K562 (cell line): Measurements from ENCODE around the gene SLPI. TPM values are rescaled to one million over a fixed set of nuclear protein-coding genes. Genes with fewer than 3 reads are reported as not detected.

Experiments used
- ATAC-seq: fragments of 200-7000 bp; cut with Tn5 transposase; 3 replicates; pipeline ENCODE4 v1.9.1; 2020; ENCODE audit warnings: moderate library complexity
- BruUV-seq: library from RNA; stranded (reverse); fragments of 400-500 nt; replicated peaks from 2 replicates; lab custom pipeline; 2021; lab: Mats Ljungman, UMichigan
- CTCF ChIA-PET: fragments of 300-600 bp; formaldehyde crosslinking; extraction: SDS; loops from one replicate; lab custom pipeline; 2021; ENCODE audit warnings: low intra/inter-chr PET ratio; lab: Yijun Ruan, JAX
- POLR2A ChIA-PET: fragments of 300-600, 350-650 bp; sonication (Branson Sonifier 250); formaldehyde crosslinking; extraction: SDS; loops from one replicate; lab custom pipeline; 2021; ENCODE audit warnings: antibody characterized with exemption, inconsistent platforms; lab: Yijun Ruan, JAX
- DNase-seq, 4 experiments: peaks; one replicate each; pipeline versions ENCODE4 v3.0.0 to v3.0.0-alpha.2; 2011 to 2018; ENCODE audit warnings: low spot score in 3 of 4, mixed read lengths in 3 of 4; ENCODE audit errors: extremely low read depth in 1 of 4
- FAIRE-seq: peaks from 2 replicates; lab custom pipeline; 2011; peaks lifted over from hg19 to GRCh38; lab: Jason Lieb, UNC
- H2AFZ ChIP-seq: 2 replicates; pipeline ENCODE4 v1.6.0; 2011; ENCODE audit warnings: low read depth, low read length, control low read depth, inconsistent platforms
- H3K27ac ChIP-seq: fragments of 200-600 bp; 3 replicates; pipeline ENCODE4 v1.8.0; 2011; ENCODE audit warnings: low read depth, mild to moderate bottlenecking, control low read depth, inconsistent platforms, low read length, moderate library complexity, mixed read lengths; ENCODE audit errors: extremely low read depth
- H3K27me3 ChIP-seq, 2 experiments: fragments of 300-600 bp in 1 of 2; 2 replicates in 1 of 2; 3 replicates in 1 of 2; pipeline versions ENCODE4 v1.6.0 to v1.8.0; 2011; ENCODE audit warnings: inconsistent platforms in 2 of 2, low read length in 2 of 2, mild to moderate bottlenecking in 1 of 2, mixed read lengths in 1 of 2, moderate library complexity in 1 of 2; ENCODE audit not compliant: control insufficient read depth in 2 of 2, insufficient read depth in 2 of 2
- H3K36me3 ChIP-seq: fragments of 300-600 bp; 3 replicates; pipeline ENCODE4 v1.8.0; 2011; ENCODE audit warnings: mild to moderate bottlenecking, low read length, inconsistent platforms; ENCODE audit not compliant: control insufficient read depth, insufficient read depth
- H3K4me1 ChIP-seq, 2 experiments: fragments of 200-600 bp in 1 of 2; replicated peaks in 1 of 2; 2 replicates in 1 of 2; 3 replicates in 1 of 2; pipeline versions ENCODE4 v1.5.1 to v1.8.0; 2011; ENCODE audit warnings: inconsistent platforms in 2 of 2, low read length in 2 of 2, mild to moderate bottlenecking in 1 of 2, mixed read lengths in 1 of 2, moderate library complexity in 1 of 2; ENCODE audit not compliant: control insufficient read depth in 2 of 2, insufficient read depth in 2 of 2
- H3K4me2 ChIP-seq: 2 replicates; pipeline ENCODE4 v1.6.1; 2011; ENCODE audit warnings: low read length, control low read depth, inconsistent platforms, mixed read lengths; ENCODE audit not compliant: insufficient read depth
- H3K4me3 ChIP-seq: fragments of 200-600 bp; sonication (generic), shearing (Covaris generic); 2 replicates; pipeline ENCODE4 v1.5.1; 2016; ENCODE audit warnings: control low read depth, inconsistent platforms
- H3K79me2 ChIP-seq: fragments of 200-600 bp; 3 replicates; pipeline ENCODE4 v1.8.0; 2011; ENCODE audit warnings: low read length, inconsistent platforms; ENCODE audit not compliant: control insufficient read depth, insufficient read depth
- H3K9ac ChIP-seq, 2 experiments: 2 replicates each; pipeline versions ENCODE4 v1.6.0 to v1.6.1; 2011; ENCODE audit warnings: low read depth in 2 of 2, low read length in 2 of 2, control low read depth in 1 of 2, inconsistent platforms in 1 of 2, mild to moderate bottlenecking in 1 of 2, mixed read lengths in 1 of 2; ENCODE audit not compliant: insufficient read depth in 1 of 2
- H3K9me1 ChIP-seq: one replicate; pipeline ENCODE4 v1.6.0; 2011; ENCODE audit warnings: inconsistent platforms, mild to moderate bottlenecking, low read length, moderate library complexity; ENCODE audit not compliant: control insufficient read depth, insufficient read depth
- H3K9me3 ChIP-seq: replicated peaks from 2 replicates; pipeline ENCODE4 v1.5.1; 2011; ENCODE audit warnings: low read depth, low read length, inconsistent platforms; ENCODE audit not compliant: control insufficient read depth, insufficient read depth
- H4K20me1 ChIP-seq: replicated peaks from 2 replicates; pipeline ENCODE4 v1.6.1; 2011; ENCODE audit warnings: low read length, inconsistent platforms, mixed read lengths; ENCODE audit not compliant: control insufficient read depth, insufficient read depth
- CBX2 ChIP-seq: fragments of 200-600 bp; sonication (generic); IDR thresholded peaks from one replicate; pipeline ENCODE4 v1.6.1; 2012; ENCODE audit warnings: mild to moderate bottlenecking, low read length, inconsistent platforms; ENCODE audit not compliant: insufficient read depth, poor library complexity, severe bottlenecking
- GATA2 ChIP-seq: sonication (generic); formaldehyde crosslinking; IDR thresholded peaks from 2 replicates; pipeline ENCODE4 v1.4.0; 2020; ENCODE audit warnings: mild to moderate bottlenecking, missing genetic modification reagents
- HMGN3 ChIP-seq: IDR thresholded peaks from 2 replicates; pipeline ENCODE4 v1.6.1; 2011; ENCODE audit warnings: borderline replicate concordance, low read depth, mild to moderate bottlenecking, mixed read lengths, low read length; ENCODE audit not compliant: insufficient read length; ENCODE audit errors: extremely low read depth
- ILK ChIP-seq: fragments of 450-650 bp; IDR thresholded peaks from 2 replicates; pipeline ENCODE4 v1.6.1; 2016; ENCODE audit warnings: missing genetic modification characterization, low read depth, mild to moderate bottlenecking, missing compliant biosample characterization, moderate library complexity, borderline replicate concordance
- IRF9 ChIP-seq: fragments of 450-650 bp; IDR thresholded peaks from 2 replicates; pipeline ENCODE4 v1.6.1; 2016; ENCODE audit warnings: missing biosample characterization, missing genetic modification characterization
- MTA3 ChIP-seq: fragments of 450-650 bp; formaldehyde crosslinking; IDR thresholded peaks from 2 replicates; pipeline ENCODE4 v1.6.1; 2017; ENCODE audit warnings: mild to moderate bottlenecking, borderline replicate concordance
- NR2C2 ChIP-seq, 2 experiments: fragments of 200-800 bp in 1 of 2; sonication (Bioruptor generic) in 1 of 2; sonication (generic) in 1 of 2; formaldehyde crosslinking in 1 of 2; IDR thresholded peaks; 2 replicates each; pipeline versions ENCODE4 v1.6.1 to v1.8.0; 2016 to 2022; ENCODE audit warnings: mild to moderate bottlenecking in 1 of 2, missing compliant biosample characterization in 1 of 2, missing genetic modification characterization in 1 of 2, missing genetic modification reagents in 1 of 2
- SPI1 ChIP-seq: IDR thresholded peaks from 2 replicates; pipeline ENCODE4 v1.6.1; 2011; ENCODE audit warnings: low read depth, low read length, control low read depth, borderline replicate concordance
- TRIM28 ChIP-seq: fragments of 450-650 bp; IDR thresholded peaks from 2 replicates; pipeline ENCODE4 v1.6.1; 2017
- ZNF277 ChIP-seq: fragments of 250-450 bp; sonication (Bioruptor Pico); IDR thresholded peaks from 2 replicates; pipeline ENCODE4 v1.8.0; 2022; ENCODE audit warnings: inconsistent platforms, mild to moderate bottlenecking, moderate library complexity, borderline replicate concordance
- ZNF41 ChIP-seq: fragments of 250-450 bp; sonication (Bioruptor Pico); conservative IDR thresholded peaks from 2 replicates; pipeline ENCODE4 v1.4.0; 2020; ENCODE audit warnings: mild to moderate bottlenecking
- ZNF444 ChIP-seq: fragments of 250-450 bp; sonication (Bioruptor Pico); IDR thresholded peaks from 2 replicates; pipeline ENCODE4 v1.4.0; 2020; ENCODE audit warnings: mild to moderate bottlenecking, moderate library complexity
- WGBS: fragments of 100-300 bp; shearing (Covaris generic); methylation state at CpG from one replicate; pipeline ENCODE4 v1.1.6; 2016; ENCODE audit warnings: low coverage, mixed read lengths; ENCODE audit not compliant: insufficient coverage; ENCODE audit errors: missing lambda C conversion rate; 5-methylcytosine and 5-hydroxymethylcytosine counted together
- in situ Hi-C: fragments of 300-500 bp; cut with MboI; formaldehyde crosslinking; loops from 4 replicates; pipeline ENCODE4 v1.15.0; 2018; ENCODE audit warnings: inconsistent platforms, mixed read lengths
- intact Hi-C: fragments of 100-400 bp; cut with micrococcal nuclease; formaldehyde crosslinking; loops from 2 replicates; pipeline ENCODE4 v1.14.2; 2022
- polyA plus RNA-seq, 8 experiments: library from polyadenylated mRNA; depleted of rRNA in 4 of 8; stranded (reverse) in 5 of 8; unstranded in 3 of 8; fragments of >200 nt; fragmentation: Nextera tagmentation in 2 of 8; fragmentation: Illumina TruSeq in 1 of 8; extraction: Ambion mirVana in 2 of 8; extraction: Trizol in 1 of 8; gene quantifications; 2 replicates each; pipeline versions ENCODE4 v1.2.1 to v1.2.3, GENCODE V29; 2011 to 2014; ENCODE audit warnings: inconsistent platforms in 1 of 8, missing spikeins in 1 of 8
- total RNA-seq, 7 experiments: library from RNA; depleted of rRNA in 6 of 7; stranded (reverse); fragments of >200 nt in 6 of 7; fragmentation: Illumina TruSeq in 2 of 7; extraction: Trizol in 2 of 7; gene quantifications; 2 replicates each; pipeline versions ENCODE4 v1.2.1 to v1.2.3, GENCODE V29; 2011 to 2021; ENCODE audit warnings: low replicate concordance in 1 of 7
- TF ChIP-seq, protein P1 (sequence below): fragments of 250-450 bp; sonication (Bioruptor Pico); IDR thresholded peaks from 2 replicates; pipeline ENCODE4 v1.8.0; 2021; ENCODE audit warnings: mild to moderate bottlenecking, moderate library complexity

SLPI gene
- total and polyA plus RNA-seq, 9 of the 15 experiments (the other 6 are each of a cell fraction or from before 2014, with no cell fraction given), result 0.78 TPM; not detected in 8

- TF ChIP-seq NR2C2 (CRISPR knock-in tag; IDR thresholded peaks at IDR 0.05), result no peak
- no peak for TF ChIP-seq NR2C2 (tag; IDR thresholded peaks at IDR 0.05)
- TF ChIP-seq, all 486 proteins: peak for 0
These were observed 21.0 kb upstream of the SLPI start (continued) for GRCh38 chr20:45275338-45275737.

DNA sequence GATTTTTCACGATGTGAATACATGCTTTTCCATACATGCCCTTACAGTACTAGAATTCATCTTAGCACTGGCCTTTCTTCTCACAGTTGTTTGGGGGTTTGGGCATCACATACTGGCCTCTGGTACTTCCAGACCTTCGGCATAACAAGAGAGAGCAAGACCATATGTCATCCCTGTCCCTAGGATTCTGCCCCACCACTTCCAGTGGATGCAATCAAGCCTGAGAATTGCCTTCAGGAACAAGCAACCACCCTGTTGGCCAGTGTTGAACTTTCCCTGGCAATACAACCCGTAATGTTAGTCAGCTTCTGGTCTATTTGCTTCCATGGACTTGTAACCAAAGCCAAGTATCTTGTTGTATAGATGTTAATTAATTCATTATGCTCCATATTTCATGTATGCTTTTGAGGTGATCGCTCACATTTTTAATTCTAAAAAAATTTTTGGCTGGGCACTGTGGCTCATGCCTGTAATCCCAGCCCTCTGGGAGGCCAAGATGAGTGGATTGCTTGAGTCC, 15.4 kb upstream of the SLPI start:
- in situ Hi-C loops (no loop called here), intact Hi-C loops (no loop called here)
- no peaks in the 10 kb centered on the region for H3K4me1 ChIP-seq
- TF ChIP-seq TRIM28 (no peak), MTA3 (no peak), ZNF444 (CRISPR knock-in tag) (no peak), HMGN3 (no peak), ZNF41 (CRISPR knock-in tag) (no peak), ZNF277 (no peak), GATA2 (CRISPR knock-in tag) (no peak), SPI1 (no peak), IRF9 (no peak), CBX2 (no peak), ILK (tag) (no peak)
- TF ChIP-seq, protein P1, sequence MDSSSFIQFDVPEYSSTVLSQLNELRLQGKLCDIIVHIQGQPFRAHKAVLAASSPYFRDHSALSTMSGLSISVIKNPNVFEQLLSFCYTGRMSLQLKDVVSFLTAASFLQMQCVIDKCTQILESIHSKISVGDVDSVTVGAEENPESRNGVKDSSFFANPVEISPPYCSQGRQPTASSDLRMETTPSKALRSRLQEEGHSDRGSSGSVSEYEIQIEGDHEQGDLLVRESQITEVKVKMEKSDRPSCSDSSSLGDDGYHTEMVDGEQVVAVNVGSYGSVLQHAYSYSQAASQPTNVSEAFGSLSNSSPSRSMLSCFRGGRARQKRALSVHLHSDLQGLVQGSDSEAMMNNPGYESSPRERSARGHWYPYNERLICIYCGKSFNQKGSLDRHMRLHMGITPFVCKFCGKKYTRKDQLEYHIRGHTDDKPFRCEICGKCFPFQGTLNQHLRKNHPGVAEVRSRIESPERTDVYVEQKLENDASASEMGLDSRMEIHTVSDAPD (CRISPR knock-in tag), result no peak
- H3K27me3 ChIP-seq, result peaks cover 6% of the 10 kb centered on the region in 2 experiments
- no peak overlapping the region for H3K4me3 ChIP-seq
- 0% methylated on average over 4 of the region's 4 CpGs for WGBS
- BruUV-seq, result no TSS peak
- no peaks in the 10 kb centered on the region for H3K9me1 ChIP-seq
- no peak overlapping the region for H2AFZ ChIP-seq
- no peak overlapping the region for H3K4me2 ChIP-seq
- H4K20me1 ChIP-seq, result no peaks in the 10 kb centered on the region; the same call in 1 of the 2 replicates
- ChIA-PET CTCF (no interaction called here), POLR2A (no interaction called here)
- H3K27ac ChIP-seq, result no peak overlapping the region
- no peak overlapping the region for H3K9ac ChIP-seq
- DNase-seq (no peak), FAIRE-seq (no peak), ATAC-seq (no peak)
- no peaks in the 10 kb centered on the region for H3K79me2 ChIP-seq
- no peaks in the 10 kb centered on the region for H3K9me3 ChIP-seq
- H3K36me3 ChIP-seq, result no peaks in the 10 kb centered on the region
